GM18498 (cell line): ENCODE results near the gene ORAI2.
"Not testable (repeated sequence)": the region's sequence is repeated elsewhere in the genome, so short reads cannot be mapped to it uniquely, and the experiment has no call there.

Experiments
- ATAC-seq: cut with Tn5 transposase; IDR thresholded peaks from one replicate; pipeline ENCODE4 v1.9.1; 2021; ENCODE audit warnings: mild to moderate bottlenecking, moderate library complexity; ENCODE audit not compliant: unreplicated experiment

ORAI2 gene

GRCh38 chr7:102494473-102495149 is 61.2 kb downstream of the ORAI2 start:
- peak; percentile 79 for ATAC-seq

GRCh38 chr7:102496861-102497260 is 63.5 kb downstream of the ORAI2 start:
- ATAC-seq, result not testable (repeated sequence)

GRCh38 chr7:102497308-102497707 is 63.9 kb downstream of the ORAI2 start:
- not testable (repeated sequence) for ATAC-seq

- ATAC-seq, result not testable (repeated sequence)
Measured at GRCh38 chr7:102498321-102498720, 64.9 kb downstream of the ORAI2 start.

DNA sequence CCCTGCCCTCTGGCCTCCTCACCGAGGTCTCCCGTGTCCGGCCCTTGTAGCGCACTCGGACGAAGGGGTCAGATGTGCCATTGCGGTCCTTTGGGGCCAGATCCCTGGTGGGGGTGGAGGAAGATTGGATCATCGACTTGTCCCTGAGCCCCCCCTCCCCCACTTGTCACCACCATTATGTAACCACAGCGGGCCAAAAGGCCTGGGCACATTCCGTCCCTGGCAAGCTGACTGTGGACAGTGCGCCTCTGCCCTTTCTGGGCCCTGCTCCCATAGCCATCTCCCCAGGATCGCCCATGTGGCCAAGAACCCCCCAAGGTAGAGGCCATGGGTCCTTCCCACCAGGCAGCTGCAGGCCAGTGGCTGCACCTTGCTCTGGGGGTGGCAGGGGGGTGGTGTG is 69.8 kb downstream of the ORAI2 start:
- ATAC-seq, result not testable (repeated sequence)

DNA sequence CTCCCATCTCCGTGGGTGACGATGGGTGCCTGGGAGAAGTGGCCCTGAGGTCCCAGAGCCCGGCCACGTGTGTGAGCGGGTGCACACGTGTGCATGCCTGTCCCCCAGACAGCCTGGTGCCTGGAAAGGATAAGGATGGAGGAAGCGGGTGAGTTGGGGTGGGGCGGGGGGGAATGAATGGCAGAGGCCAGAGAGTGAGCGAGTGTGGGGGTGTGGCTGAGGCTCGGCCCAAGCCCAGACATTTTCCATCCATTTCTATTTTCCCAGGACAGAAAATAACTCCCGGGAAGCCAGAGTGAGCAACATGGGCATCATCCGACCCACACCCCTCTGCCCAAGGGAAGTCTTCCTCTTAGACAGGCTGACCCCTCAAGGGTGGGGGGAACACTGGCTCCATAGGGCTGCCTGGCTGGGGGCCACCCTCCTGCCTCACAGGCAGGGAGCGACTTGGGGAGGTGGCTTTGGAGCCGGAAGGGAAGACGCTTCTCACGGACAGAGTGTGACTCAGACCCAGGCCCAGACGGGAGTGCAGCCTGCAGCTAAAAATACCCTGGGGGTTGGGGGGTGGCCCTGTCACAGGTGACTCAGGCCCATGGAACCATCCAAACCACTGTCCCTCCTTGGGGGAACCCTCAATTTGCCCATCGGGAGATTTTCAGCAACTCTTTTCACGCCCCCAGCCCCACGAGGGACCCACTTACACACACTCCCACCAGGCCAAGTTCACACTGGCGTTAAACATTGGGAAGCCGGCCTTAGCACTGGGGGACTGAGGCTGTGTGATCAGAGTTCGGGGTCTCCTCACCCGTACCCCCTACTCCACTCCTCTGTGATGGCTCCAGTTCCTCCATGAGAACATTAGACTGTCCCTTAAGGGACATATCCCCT is 72.2 kb downstream of the ORAI2 start:
- ATAC-seq, result not testable (repeated sequence)
